ENCODE data around the gene IL22RA2.

DNA sequence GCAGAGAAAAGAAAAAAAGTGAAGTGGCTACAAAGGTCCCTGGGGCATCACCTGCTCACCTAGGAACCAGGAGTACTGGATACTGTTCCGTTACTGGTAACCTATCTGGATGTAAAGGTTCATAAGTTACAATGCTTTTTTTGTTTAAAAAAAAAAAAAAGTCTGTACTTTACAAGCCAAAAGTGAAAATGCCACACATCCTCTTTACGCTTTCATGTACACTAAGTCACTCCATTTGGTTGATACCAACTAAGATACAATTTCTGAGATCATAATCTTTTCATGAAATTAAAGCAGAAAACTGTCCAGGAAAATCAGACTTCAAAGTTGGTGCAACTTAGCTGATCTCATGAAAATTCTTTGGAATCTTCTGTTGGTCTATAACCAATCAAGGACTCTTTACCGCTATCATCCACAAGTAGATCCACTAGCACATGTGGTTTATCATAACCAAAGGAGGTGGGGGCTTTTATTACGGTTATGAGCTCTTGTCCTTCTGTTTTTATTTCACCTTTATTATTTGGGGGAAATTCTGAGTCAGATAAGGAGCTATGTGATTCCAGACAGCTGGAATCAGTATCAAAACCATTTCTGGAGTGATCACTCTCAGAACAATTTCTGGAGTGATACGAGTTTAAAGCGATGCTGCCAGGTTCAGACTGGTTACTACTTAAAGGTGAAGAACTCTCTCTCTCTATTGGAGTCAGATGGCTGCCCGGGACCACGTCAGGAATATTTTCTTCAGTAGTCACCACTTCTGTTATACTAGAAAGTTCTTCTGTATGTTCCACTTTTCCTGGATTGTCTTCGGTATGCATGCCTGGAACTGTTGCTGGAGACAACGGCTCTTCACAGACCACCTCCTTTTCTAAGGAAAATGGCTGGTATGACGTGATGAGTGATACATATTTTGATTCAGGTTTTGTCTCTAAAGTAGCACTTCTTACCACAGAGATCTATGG, 24.5 kb upstream of the IL22RA2 start:
- no peak for TF ChIP-seq EZH2phosphoT487 (IDR thresholded peaks at IDR 0.05; ENCODE audit: insufficient read depth, low read depth)
- TF ChIP-seq EZH2 (IDR thresholded peaks at IDR 0.05; ENCODE audit: insufficient read depth, poor library complexity, severe bottlenecking): no peak
